Measurements from ENCODE around the gene SEMA6A.
"Not testable (repeated sequence)": the region's sequence is repeated elsewhere in the genome, so short reads cannot be mapped to it uniquely, and the experiment has no call there.

SEMA6A gene

GRCh38 chr5:116546033-116546742 lies 28.4 kb downstream of the SEMA6A start:
- no peak for DNase-seq

- DNase-seq = not testable (repeated sequence)
Measured at GRCh38 chr5:116545465-116545864, 29.2 kb downstream of the SEMA6A start.

GRCh38 chr5:116544531-116545241 lies 29.9 kb downstream of the SEMA6A start:
- DNase-seq = no peak

GRCh38 chr5:116543501-116543900 lies 31.1 kb downstream of the SEMA6A start:
- DNase-seq = no peak

GRCh38 chr5:116542619-116543018 lies 32.0 kb downstream of the SEMA6A start:
- DNase-seq = no peak

- no peak for DNase-seq
Measured at GRCh38 chr5:116539222-116539621, 35.4 kb downstream of the SEMA6A start.

GRCh38 chr5:116536316-116537083 lies 38.1 kb downstream of the SEMA6A start:
- DNase-seq = no peak

- no peak for DNase-seq
Measured at GRCh38 chr5:116534964-116535651, 39.5 kb downstream of the SEMA6A start.

- DNase-seq = peak; percentile 24
Measured at GRCh38 chr5:116532762-116533525, 41.7 kb downstream of the SEMA6A start.

- DNase-seq = no peak
Measured at GRCh38 chr5:116531635-116532034, 43.0 kb downstream of the SEMA6A start.

- no peak for DNase-seq
Measured at GRCh38 chr5:116531117-116531516, 43.5 kb downstream of the SEMA6A start.

- DNase-seq = no peak
Measured at GRCh38 chr5:116530276-116530675, 44.3 kb downstream of the SEMA6A start.

- DNase-seq = no peak
Measured at GRCh38 chr5:116529615-116530014, 45.0 kb downstream of the SEMA6A start.

GRCh38 chr5:116528519-116529234 lies 45.9 kb downstream of the SEMA6A start:
- no peak for DNase-seq

GRCh38 chr5:116527582-116527981 lies 47.0 kb downstream of the SEMA6A start:
- DNase-seq = no peak

GRCh38 chr5:116525674-116526073 lies 48.9 kb downstream of the SEMA6A start:
- DNase-seq = no peak

GRCh38 chr5:116524966-116525365 lies 49.7 kb downstream of the SEMA6A start:
- DNase-seq = no peak

- no peak for DNase-seq
Measured at GRCh38 chr5:116524051-116524904, 50.3 kb downstream of the SEMA6A start.

GRCh38 chr5:116523182-116523581 lies 51.4 kb downstream of the SEMA6A start:
- not testable (repeated sequence) for DNase-seq

- no peak for DNase-seq
Measured at GRCh38 chr5:116522356-116523136, 52.1 kb downstream of the SEMA6A start.

All from NCI-H1092 (cell line).